Posterior vena cava (tissue), 2 donors: Measurements from ENCODE around the gene ETV3. TPM values are rescaled to one million over a fixed set of nuclear protein-coding genes. Genes with fewer than 3 reads are reported as not detected.

Experiments
- DNase-seq: peaks from one replicate; pipeline ENCODE4 v3.0.0-alpha.2; 2020; ENCODE audit warnings: low spot score
- intact Hi-C, 2 donors: fragments of 100-400 bp; cut with DNase I; formaldehyde crosslinking; loops; one replicate each; pipeline versions ENCODE4 v1.14.1 to v1.14.2; 2022 to 2023
- total RNA-seq, 2 donors: library from RNA; stranded (reverse); fragmentation: NEBNext Ultra II Directional; extraction: Animal tissue kit (Norgen Biotek cat#: 25700); gene quantifications; one replicate each; pipeline ENCODE4 v1.2.1, GENCODE V29; 2021
- donor health status: DM: yes; HTN: yes; CAD: no.
- donor health status: DM: yes; HTN: yes; CAD: no.

The ETV3 gene
- total RNA-seq, 2 donors from 2014 or later = 25.6 to 28.1 TPM

GRCh38 chr1:157119008-157119407 is 19.2 kb downstream of the ETV3 start:
- DNase-seq = no peak

GRCh38 chr1:157117527-157118057 is 20.6 kb downstream of the ETV3 start:
- intact Hi-C loops = no loop called here
- DNase-seq = peak; percentile 35

More at GRCh38 chr1:157119008-157119407, 19.2 kb downstream of the ETV3 start:
- intact Hi-C loops = no loop called here

GRCh38 chr1:157116737-157117103 is 21.5 kb downstream of the ETV3 start:
- DNase-seq = no peak
- intact Hi-C loops = no loop called here

GRCh38 chr1:157115851-157116736 is 22.1 kb downstream of the ETV3 start:
- DNase-seq = peak; percentile 58
- intact Hi-C loops = no loop called here

GRCh38 chr1:157115429-157115838 is 22.8 kb downstream of the ETV3 start:
- intact Hi-C loops = no loop called here
- DNase-seq = peak; percentile 59

- DNase-seq = peak; percentile 60
- intact Hi-C loops = no loop called here
Observed at GRCh38 chr1:157114183-157115121, 23.7 kb downstream of the ETV3 start.

GRCh38 chr1:157113631-157114030 is 24.6 kb downstream of the ETV3 start:
- DNase-seq = peak; percentile 49
- intact Hi-C loops = no loop called here

GRCh38 chr1:157113106-157113505 is 25.1 kb downstream of the ETV3 start:
- peak; percentile 68 for DNase-seq
- intact Hi-C loops = no loop called here

GRCh38 chr1:157112186-157112867 is 25.9 kb downstream of the ETV3 start:
- peak; percentile 51 for DNase-seq
- intact Hi-C loops = no loop called here

- intact Hi-C loops = no loop called here
Observed at GRCh38 chr1:157111396-157112165, 26.6 kb downstream of the ETV3 start.

GRCh38 chr1:157110686-157111085 is 27.5 kb downstream of the ETV3 start:
- DNase-seq = peak; percentile 69
- intact Hi-C loops = no loop called here

More at GRCh38 chr1:157111396-157112165, 26.6 kb downstream of the ETV3 start:
- peak; percentile 49 for DNase-seq

- DNase-seq = peak; percentile 59
- intact Hi-C loops = no loop called here
Observed at GRCh38 chr1:157110003-157110402, 28.2 kb downstream of the ETV3 start.

- DNase-seq = no peak
- intact Hi-C loops = no loop called here
Observed at GRCh38 chr1:157108448-157108847, 29.7 kb downstream of the ETV3 start.

- peak; percentile 79 for DNase-seq
- intact Hi-C loops = no loop called here
Observed at GRCh38 chr1:157107702-157108101, 30.5 kb downstream of the ETV3 start.

- intact Hi-C loops = loop anchor here in 1 of 2 donors (1.0 kb wide), 1 partner anchor 32 kb away; no protein-coding TSS in a partner anchor
- no peak for DNase-seq
Observed at GRCh38 chr1:157106813-157107189, 31.4 kb downstream of the ETV3 start.

GRCh38 chr1:157105988-157106812 is 32.0 kb downstream of the ETV3 start:
- DNase-seq = peak; percentile 82
- intact Hi-C loops = loop anchor here in 1 of 2 donors (1.0 kb wide), 1 partner anchor 33 kb away; no protein-coding TSS in a partner anchor

- intact Hi-C loops = no loop called here
- peak; percentile 62 for DNase-seq
Observed at GRCh38 chr1:157105298-157105987, 32.8 kb downstream of the ETV3 start.
